ENCODE measurements around the gene IKZF1. TPM values are rescaled to one million over a fixed set of nuclear protein-coding genes. Genes with fewer than 3 reads are reported as not detected.

The IKZF1 gene
- polyA plus RNA-seq, 2 of the 4 experiments (the other 2 are of a cell fraction) = not detected

GRCh38 chr7:50312250-50313162 lies 8.0 kb downstream of the IKZF1 start:
- no peak overlapping the region for H3K4me2 ChIP-seq
- no peaks in the 10 kb centered on the region for H3K9me3 ChIP-seq
- H3K4me1 ChIP-seq = no peaks in the 10 kb centered on the region
- H3K27ac ChIP-seq = no peak overlapping the region
- FAIRE-seq (no peak), DNase-seq (ENCODE audit: low read depth in 1 of 2, low spot score in 1 of 2) (no peak), ATAC-seq (no peak)
- no peak overlapping the region for H3K4me3 ChIP-seq
- CTCF ChIA-PET = interaction anchor here (1.2 kb wide), 1 partner anchor 10 kb away, joined by 3 read pairs; no protein-coding TSS in a partner anchor
- WGBS (ENCODE audit: missing lambda C conversion rate) = 24% methylated on average over 10 of the region's 10 CpGs
- no peak for TF ChIP-seq SREBF2 (IDR thresholded peaks at IDR 0.05)
- TF ChIP-seq, protein P1, sequence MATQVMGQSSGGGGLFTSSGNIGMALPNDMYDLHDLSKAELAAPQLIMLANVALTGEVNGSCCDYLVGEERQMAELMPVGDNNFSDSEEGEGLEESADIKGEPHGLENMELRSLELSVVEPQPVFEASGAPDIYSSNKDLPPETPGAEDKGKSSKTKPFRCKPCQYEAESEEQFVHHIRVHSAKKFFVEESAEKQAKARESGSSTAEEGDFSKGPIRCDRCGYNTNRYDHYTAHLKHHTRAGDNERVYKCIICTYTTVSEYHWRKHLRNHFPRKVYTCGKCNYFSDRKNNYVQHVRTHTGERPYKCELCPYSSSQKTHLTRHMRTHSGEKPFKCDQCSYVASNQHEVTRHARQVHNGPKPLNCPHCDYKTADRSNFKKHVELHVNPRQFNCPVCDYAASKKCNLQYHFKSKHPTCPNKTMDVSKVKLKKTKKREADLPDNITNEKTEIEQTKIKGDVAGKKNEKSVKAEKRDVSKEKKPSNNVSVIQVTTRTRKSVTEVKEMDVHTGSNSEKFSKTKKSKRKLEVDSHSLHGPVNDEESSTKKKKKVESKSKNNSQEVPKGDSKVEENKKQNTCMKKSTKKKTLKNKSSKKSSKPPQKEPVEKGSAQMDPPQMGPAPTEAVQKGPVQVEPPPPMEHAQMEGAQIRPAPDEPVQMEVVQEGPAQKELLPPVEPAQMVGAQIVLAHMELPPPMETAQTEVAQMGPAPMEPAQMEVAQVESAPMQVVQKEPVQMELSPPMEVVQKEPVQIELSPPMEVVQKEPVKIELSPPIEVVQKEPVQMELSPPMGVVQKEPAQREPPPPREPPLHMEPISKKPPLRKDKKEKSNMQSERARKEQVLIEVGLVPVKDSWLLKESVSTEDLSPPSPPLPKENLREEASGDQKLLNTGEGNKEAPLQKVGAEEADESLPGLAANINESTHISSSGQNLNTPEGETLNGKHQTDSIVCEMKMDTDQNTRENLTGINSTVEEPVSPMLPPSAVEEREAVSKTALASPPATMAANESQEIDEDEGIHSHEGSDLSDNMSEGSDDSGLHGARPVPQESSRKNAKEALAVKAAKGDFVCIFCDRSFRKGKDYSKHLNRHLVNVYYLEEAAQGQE (IDR thresholded peaks at IDR 0.05) = no peak
- no peak for TF ChIP-seq NR3C1 (IDR thresholded peaks at IDR 0.05)
- TF ChIP-seq RFX5 (IDR thresholded peaks at IDR 0.05) = no peak
- no peak for TF ChIP-seq ATOH8 (CRISPR knock-in tag; IDR thresholded peaks at IDR 0.05; ENCODE audit: low read depth)
- no peak for TF ChIP-seq POLR2A (IDR thresholded peaks at IDR 0.05; ENCODE audit: low read length)
- TF ChIP-seq CEBPB (IDR thresholded peaks at IDR 0.05) = no peak
- TF ChIP-seq BHLHE40 (IDR thresholded peaks at IDR 0.05; ENCODE audit: low read depth, low read length) = no peak
- no peak for TF ChIP-seq BCL3 (IDR thresholded peaks at IDR 0.05)
- no peak for TF ChIP-seq KDM1A (IDR thresholded peaks at IDR 0.05; ENCODE audit: low read depth)
- TF ChIP-seq, protein P2, sequence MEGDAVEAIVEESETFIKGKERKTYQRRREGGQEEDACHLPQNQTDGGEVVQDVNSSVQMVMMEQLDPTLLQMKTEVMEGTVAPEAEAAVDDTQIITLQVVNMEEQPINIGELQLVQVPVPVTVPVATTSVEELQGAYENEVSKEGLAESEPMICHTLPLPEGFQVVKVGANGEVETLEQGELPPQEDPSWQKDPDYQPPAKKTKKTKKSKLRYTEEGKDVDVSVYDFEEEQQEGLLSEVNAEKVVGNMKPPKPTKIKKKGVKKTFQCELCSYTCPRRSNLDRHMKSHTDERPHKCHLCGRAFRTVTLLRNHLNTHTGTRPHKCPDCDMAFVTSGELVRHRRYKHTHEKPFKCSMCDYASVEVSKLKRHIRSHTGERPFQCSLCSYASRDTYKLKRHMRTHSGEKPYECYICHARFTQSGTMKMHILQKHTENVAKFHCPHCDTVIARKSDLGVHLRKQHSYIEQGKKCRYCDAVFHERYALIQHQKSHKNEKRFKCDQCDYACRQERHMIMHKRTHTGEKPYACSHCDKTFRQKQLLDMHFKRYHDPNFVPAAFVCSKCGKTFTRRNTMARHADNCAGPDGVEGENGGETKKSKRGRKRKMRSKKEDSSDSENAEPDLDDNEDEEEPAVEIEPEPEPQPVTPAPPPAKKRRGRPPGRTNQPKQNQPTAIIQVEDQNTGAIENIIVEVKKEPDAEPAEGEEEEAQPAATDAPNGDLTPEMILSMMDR (IDR thresholded peaks at IDR 0.05) = no peak
- no peak for TF ChIP-seq RCOR1 (IDR thresholded peaks at IDR 0.05; ENCODE audit: low read depth, low read length)
- TF ChIP-seq, protein P3, sequence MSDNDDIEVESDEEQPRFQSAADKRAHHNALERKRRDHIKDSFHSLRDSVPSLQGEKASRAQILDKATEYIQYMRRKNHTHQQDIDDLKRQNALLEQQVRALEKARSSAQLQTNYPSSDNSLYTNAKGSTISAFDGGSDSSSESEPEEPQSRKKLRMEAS (IDR thresholded peaks at IDR 0.05) = no peak
- no peak for TF ChIP-seq MAZ (IDR thresholded peaks at IDR 0.05; ENCODE audit: borderline replicate concordance, low read depth, low read length)
- TF ChIP-seq RNF2 (IDR thresholded peaks at IDR 0.05; ENCODE audit: borderline replicate concordance, low read depth) = no peak
- no peak for TF ChIP-seq CBX2 (IDR thresholded peaks at IDR 0.05; ENCODE audit: borderline replicate concordance, low read depth)
- no peak for TF ChIP-seq ZFP36 (IDR thresholded peaks at IDR 0.05; ENCODE audit: borderline replicate concordance, partially characterized antibody)
- TF ChIP-seq, protein P4, sequence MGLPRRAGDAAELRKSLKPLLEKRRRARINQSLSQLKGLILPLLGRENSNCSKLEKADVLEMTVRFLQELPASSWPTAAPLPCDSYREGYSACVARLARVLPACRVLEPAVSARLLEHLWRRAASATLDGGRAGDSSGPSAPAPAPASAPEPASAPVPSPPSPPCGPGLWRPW (IDR thresholded peaks at IDR 0.05) = no peak
- TF ChIP-seq KDM5A (IDR thresholded peaks at IDR 0.05) = no peak
- POLR2A ChIA-PET = no interaction called here
